HG02970 (cell line): ENCODE results near the gene ADH1C.

ENCODE experiments used
- ATAC-seq: cut with Tn5 transposase; IDR thresholded peaks from one replicate; pipeline ENCODE4 v1.9.1; 2021; ENCODE audit warnings: mild to moderate bottlenecking, moderate library complexity, moderate number of reproducible peaks; ENCODE audit not compliant: unreplicated experiment, low FRiP score

The ADH1C gene

GRCh38 chr4:99310389-99310788 is 42.2 kb downstream of the ADH1C start:
- no peak for ATAC-seq

GRCh38 chr4:99305638-99306400 is 46.7 kb downstream of the ADH1C start:
- no peak for ATAC-seq

GRCh38 chr4:99301376-99302164 is 51.0 kb downstream of the ADH1C start:
- ATAC-seq = no peak

GRCh38 chr4:99300934-99301333 is 51.6 kb downstream of the ADH1C start:
- no peak for ATAC-seq

GRCh38 chr4:99293357-99293756 is 59.2 kb downstream of the ADH1C start:
- ATAC-seq = no peak

- no peak for ATAC-seq
These were observed 61.4 kb downstream of the ADH1C start, which contains the start of gene ADH1A for GRCh38 chr4:99290848-99291786. TSS of gene ADH1A (minus strand) at chr4:99290985. CDS start at chr4:99290914, 71 bp downstream.
